Measurements from ENCODE around the gene ZZZ3.

DNA sequence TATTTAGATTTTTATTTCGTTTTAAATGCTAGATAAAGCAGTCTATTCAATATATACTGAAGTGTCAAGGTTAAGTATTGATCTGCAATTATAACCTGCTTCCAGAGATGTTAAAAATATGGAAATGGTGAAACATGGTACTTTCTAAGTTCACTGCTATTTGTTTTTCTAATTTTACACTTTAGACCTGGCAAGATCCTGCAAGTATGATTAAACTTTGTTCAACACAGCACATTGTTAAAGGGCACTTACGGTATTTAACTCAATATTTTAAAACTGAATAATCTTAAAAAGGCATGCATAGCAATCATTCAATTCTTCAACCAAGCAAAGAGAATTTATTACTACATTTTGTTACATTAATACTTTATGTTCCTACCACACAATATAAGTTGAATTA, 35.7 kb upstream of the ZZZ3 start:
- TF ChIP-seq, protein P1, sequence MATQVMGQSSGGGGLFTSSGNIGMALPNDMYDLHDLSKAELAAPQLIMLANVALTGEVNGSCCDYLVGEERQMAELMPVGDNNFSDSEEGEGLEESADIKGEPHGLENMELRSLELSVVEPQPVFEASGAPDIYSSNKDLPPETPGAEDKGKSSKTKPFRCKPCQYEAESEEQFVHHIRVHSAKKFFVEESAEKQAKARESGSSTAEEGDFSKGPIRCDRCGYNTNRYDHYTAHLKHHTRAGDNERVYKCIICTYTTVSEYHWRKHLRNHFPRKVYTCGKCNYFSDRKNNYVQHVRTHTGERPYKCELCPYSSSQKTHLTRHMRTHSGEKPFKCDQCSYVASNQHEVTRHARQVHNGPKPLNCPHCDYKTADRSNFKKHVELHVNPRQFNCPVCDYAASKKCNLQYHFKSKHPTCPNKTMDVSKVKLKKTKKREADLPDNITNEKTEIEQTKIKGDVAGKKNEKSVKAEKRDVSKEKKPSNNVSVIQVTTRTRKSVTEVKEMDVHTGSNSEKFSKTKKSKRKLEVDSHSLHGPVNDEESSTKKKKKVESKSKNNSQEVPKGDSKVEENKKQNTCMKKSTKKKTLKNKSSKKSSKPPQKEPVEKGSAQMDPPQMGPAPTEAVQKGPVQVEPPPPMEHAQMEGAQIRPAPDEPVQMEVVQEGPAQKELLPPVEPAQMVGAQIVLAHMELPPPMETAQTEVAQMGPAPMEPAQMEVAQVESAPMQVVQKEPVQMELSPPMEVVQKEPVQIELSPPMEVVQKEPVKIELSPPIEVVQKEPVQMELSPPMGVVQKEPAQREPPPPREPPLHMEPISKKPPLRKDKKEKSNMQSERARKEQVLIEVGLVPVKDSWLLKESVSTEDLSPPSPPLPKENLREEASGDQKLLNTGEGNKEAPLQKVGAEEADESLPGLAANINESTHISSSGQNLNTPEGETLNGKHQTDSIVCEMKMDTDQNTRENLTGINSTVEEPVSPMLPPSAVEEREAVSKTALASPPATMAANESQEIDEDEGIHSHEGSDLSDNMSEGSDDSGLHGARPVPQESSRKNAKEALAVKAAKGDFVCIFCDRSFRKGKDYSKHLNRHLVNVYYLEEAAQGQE (IDR thresholded peaks at IDR 0.05): no peak
- TF ChIP-seq, protein P2, sequence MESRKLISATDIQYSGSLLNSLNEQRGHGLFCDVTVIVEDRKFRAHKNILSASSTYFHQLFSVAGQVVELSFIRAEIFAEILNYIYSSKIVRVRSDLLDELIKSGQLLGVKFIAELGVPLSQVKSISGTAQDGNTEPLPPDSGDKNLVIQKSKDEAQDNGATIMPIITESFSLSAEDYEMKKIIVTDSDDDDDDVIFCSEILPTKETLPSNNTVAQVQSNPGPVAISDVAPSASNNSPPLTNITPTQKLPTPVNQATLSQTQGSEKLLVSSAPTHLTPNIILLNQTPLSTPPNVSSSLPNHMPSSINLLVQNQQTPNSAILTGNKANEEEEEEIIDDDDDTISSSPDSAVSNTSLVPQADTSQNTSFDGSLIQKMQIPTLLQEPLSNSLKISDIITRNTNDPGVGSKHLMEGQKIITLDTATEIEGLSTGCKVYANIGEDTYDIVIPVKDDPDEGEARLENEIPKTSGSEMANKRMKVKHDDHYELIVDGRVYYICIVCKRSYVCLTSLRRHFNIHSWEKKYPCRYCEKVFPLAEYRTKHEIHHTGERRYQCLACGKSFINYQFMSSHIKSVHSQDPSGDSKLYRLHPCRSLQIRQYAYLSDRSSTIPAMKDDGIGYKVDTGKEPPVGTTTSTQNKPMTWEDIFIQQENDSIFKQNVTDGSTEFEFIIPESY (IDR thresholded peaks at IDR 0.05): no peak
- no peak for TF ChIP-seq SP1 (IDR thresholded peaks at IDR 0.05)
- TF ChIP-seq, protein P3, sequence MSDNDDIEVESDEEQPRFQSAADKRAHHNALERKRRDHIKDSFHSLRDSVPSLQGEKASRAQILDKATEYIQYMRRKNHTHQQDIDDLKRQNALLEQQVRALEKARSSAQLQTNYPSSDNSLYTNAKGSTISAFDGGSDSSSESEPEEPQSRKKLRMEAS (IDR thresholded peaks at IDR 0.05): no peak
- TF ChIP-seq, protein P4, sequence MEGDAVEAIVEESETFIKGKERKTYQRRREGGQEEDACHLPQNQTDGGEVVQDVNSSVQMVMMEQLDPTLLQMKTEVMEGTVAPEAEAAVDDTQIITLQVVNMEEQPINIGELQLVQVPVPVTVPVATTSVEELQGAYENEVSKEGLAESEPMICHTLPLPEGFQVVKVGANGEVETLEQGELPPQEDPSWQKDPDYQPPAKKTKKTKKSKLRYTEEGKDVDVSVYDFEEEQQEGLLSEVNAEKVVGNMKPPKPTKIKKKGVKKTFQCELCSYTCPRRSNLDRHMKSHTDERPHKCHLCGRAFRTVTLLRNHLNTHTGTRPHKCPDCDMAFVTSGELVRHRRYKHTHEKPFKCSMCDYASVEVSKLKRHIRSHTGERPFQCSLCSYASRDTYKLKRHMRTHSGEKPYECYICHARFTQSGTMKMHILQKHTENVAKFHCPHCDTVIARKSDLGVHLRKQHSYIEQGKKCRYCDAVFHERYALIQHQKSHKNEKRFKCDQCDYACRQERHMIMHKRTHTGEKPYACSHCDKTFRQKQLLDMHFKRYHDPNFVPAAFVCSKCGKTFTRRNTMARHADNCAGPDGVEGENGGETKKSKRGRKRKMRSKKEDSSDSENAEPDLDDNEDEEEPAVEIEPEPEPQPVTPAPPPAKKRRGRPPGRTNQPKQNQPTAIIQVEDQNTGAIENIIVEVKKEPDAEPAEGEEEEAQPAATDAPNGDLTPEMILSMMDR (IDR thresholded peaks at IDR 0.05; ENCODE audit: low read depth, low read length, missing input control): no peak
- TF ChIP-seq RAD21 (IDR thresholded peaks at IDR 0.05): no peak
- TF ChIP-seq, protein P5, sequence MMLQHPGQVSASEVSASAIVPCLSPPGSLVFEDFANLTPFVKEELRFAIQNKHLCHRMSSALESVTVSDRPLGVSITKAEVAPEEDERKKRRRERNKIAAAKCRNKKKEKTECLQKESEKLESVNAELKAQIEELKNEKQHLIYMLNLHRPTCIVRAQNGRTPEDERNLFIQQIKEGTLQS (IDR thresholded peaks at IDR 0.05): no peak
- peak in 1 of 2 donors; percentile 18 for TF ChIP-seq RXRA (IDR thresholded peaks at IDR 0.05)
- TF ChIP-seq TAF1 (conservative IDR thresholded peaks at IDR 0.05): no peak
- no peak for TF ChIP-seq GABPA (IDR thresholded peaks at IDR 0.05 in 1 of 2, conservative IDR thresholded peaks at IDR 0.05 in 1 of 2)
- no peak for TF ChIP-seq YY1 (IDR thresholded peaks at IDR 0.05)
- TF ChIP-seq HNF4G (IDR thresholded peaks at IDR 0.05): no peak
- no peak for TF ChIP-seq NR2F2 (IDR thresholded peaks at IDR 0.05)
- TF ChIP-seq HNF4A (conservative IDR thresholded peaks at IDR 0.05): peak in 1 of 2 donors; percentile 43

Data from liver (tissue), 3 donors.